Epidermal melanocyte (primary cell): Measurements from ENCODE around the gene MAP1LC3B2.
A peak's percentile ranks its signal among the peaks of the same experiment; 100 is the strongest.

Experiments used
- DNase-seq: peaks from one replicate; pipeline ENCODE4 v3.0.0; 2011; ENCODE audit warnings: low spot score; ENCODE audit not compliant: insufficient read length

MAP1LC3B2 gene

DNA sequence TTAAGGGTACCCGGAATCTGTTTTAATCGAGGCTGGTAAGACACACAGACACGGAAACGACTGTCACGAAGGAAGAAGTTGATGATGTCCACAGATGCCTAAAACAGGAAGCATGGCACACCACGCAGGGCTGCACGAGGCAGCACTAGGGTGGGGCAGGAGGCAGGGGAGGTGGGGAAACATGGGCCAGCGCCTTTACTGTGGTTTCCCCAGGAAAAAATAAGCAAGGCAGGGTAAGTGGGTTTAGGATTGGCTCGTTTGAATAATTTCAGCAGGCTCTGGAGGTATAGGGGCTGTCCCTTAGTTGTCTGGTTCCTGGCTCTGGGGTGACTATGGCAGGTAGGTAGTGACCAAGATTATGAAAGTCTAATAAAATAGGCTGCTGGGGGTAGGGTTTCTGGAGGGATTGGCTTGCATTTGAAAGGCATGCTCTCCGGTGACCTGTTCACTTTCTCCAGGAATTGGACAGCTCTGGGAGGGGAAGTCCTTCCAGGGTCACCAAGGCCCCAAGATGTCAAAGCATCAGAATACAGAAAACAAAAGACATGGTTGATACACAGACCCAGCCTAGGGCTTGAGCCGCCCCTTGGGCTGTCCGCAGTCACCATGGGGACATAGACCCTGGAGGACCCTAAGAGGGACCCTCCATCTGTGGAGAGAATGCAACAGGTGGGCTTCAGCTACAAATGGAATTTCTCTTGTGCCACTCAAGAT is 35.3 kb downstream of the MAP1LC3B2 start:
- DNase-seq = no peak

DNA sequence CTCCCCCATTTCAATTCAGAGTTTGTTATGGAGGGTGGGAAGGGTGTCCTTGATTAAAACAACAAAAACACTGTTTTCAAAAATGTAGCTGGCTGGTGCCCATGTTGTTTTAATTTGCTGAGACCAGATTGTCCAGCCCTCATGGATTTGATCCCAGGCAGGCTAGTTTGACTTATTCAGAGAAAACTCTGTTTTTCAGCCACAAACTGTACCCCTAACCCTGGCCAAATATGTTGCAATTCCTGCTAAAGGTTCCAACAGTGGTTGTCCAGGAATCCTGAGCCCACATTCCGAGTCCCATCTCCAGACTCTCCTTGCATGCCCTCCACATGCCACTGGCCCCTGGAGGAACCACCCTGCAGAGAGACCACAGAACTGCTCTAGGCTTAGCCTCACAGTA is 36.0 kb downstream of the MAP1LC3B2 start:
- peak; percentile 44 for DNase-seq

DNA sequence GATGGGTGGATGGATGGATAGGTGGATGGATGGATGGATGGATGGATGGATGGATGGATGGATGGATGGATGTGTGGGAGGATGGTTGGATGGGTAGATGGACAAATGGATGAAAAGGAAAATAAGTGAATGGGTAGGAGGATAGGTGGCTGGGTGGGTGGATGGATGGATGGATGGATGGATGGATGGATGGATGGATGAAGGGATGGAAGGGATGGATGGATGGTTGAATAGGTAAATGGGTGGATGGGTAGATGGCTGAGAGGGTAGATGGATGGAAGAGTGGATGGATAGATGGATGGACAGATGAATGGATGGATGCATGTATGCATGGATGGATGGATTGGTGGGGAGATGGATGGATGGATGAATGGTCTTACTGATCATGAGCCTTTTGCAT is 36.5 kb downstream of the MAP1LC3B2 start:
- DNase-seq = no peak

DNA sequence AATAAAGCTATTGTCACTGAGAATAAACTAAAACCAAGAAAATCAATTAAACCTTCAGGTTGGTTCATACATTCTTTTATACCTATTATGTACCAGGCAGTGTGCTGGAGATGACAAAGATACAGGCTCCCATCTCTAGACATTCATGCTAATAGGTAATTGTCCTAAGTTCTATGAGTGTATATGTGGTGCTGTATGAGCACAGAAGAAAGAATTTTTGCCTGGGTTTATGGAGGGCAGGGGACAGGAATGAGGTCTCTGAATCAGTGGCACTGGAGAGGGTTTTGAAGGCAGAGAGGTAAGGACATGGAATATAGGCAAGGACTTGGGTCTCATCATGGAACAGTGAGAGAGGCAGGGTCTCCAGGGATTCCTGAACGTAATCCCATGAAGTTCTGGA is 38.7 kb downstream of the MAP1LC3B2 start:
- no peak for DNase-seq

DNA sequence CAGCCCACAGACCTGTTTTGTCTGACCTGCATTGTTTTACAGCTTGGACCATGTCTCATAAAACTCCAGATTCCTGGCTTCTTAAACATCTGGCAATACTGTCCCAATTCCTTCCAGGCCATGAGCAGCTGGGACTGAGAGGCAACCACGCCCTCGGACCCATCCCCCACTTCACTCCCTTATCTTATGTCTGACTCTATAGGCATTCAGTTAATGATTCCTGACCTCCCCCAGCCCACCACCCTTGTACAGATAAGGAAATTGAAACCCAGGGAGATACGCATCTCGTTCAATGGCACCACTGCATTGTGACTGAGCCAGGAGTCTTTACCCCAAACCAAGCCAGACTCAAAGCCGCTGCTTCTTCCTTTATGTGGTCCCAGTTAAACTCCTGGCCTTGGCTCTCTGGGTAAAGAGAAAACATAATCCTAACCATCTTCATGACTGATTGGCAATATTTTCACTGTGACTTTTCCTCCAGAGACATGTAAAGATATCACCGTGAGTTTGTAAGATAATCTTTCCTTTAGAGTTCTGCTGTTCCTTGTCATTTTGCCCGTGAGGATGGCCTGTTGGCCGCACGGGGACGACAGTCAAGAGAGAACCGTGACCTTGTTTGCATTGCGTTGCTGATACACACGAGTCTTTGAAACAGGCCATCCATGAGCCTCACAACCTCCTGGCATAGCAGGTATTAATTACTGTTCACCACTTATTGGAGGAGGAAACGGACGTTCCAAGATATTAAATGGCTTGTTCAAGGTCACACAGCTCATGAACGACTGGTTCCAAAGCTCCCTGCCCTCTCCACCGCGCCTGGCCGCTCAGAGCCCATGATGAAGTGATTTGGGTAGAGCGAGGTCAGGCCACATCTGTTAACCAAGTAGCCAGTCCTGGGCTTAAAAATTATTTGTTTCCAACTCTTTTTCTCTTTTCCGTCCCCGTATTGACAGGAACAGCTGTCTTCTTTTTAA is 39.4 kb downstream of the MAP1LC3B2 start:
- DNase-seq = no peak

DNA sequence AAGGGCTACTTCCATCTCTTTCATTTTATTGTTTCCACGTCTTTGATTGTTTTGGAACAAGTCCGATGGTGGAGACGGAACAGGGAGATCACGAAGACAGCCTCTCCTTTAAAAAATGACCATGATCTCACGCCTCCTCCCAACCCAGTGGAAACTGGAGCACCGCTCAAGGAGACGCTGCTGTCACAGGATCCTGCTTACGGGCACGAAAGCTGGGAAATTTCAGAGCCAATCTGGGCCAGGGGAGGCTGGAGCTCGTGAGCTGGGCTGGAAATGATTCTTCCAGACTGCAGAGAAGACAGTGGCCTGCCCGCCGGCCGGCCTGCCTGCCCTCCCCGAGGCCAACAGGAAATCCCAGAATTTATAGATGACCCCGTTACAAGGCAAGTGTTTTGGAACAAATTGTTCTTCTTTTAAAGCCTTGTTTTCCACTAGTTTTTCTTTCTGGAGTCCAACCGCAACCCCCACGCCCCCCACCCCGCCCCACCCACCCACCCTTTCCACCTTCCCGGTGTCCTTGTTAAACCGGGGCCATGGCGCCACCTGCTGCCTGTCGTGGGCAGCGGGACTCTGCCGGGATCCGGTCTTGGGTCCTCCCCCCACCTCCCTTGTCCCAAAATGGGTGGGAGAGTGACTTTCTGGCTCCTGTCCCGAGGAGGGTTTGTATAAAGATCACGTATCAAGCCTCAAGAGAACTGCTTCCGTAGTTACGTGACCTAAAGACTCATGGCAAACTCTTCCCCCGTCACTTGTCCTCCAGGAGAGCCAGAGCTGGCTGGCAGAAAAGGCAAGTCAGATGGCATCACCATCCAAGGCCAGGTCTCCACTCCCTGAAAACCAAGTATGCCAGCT is 40.3 kb downstream of the MAP1LC3B2 start:
- peak; percentile 76 for DNase-seq

DNA sequence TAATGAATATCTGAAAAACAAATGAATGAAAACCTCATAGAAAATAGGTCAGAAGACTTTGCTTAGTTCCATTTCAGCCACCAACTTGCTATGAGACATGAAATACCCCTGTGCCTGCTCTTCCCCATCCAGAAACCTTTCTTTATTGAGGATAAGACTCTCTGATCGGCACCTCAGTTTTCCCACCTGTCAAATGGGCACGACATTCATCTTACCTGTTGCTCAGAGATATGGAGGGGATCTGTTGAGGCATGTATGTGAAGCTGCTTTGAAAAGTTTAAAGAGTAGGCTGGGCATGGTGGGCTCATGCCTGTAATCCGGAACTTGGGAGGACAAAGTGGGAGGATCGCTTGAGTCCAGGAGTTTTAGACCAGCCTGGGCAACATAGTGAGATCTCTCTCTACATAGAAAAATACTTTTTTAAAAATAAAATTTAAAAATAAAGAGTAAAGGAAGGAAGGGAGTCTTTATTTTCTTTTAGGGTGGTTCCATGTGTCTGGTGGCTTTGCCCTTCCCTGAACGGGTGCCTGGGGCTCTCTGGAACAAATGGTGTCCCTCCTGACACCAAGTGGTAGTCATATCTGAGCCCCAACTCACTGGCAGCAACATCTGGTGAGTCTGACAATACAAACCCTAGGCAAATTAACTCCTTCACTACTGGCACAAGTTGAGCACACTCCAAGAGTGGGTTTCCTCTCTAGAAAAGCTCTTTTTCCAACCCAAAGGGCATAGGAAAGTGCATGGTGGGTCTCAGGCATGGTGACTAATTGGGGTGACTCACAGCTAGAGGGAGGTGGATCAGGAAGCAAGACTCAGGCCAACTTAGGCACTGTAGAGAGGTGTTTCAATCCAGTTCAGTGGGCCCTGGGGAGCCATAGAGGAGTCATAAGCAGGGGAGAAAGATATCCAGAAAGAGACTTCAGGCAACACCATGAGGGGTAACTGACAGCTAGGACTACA is 42.1 kb downstream of the MAP1LC3B2 start:
- DNase-seq = no peak

DNA sequence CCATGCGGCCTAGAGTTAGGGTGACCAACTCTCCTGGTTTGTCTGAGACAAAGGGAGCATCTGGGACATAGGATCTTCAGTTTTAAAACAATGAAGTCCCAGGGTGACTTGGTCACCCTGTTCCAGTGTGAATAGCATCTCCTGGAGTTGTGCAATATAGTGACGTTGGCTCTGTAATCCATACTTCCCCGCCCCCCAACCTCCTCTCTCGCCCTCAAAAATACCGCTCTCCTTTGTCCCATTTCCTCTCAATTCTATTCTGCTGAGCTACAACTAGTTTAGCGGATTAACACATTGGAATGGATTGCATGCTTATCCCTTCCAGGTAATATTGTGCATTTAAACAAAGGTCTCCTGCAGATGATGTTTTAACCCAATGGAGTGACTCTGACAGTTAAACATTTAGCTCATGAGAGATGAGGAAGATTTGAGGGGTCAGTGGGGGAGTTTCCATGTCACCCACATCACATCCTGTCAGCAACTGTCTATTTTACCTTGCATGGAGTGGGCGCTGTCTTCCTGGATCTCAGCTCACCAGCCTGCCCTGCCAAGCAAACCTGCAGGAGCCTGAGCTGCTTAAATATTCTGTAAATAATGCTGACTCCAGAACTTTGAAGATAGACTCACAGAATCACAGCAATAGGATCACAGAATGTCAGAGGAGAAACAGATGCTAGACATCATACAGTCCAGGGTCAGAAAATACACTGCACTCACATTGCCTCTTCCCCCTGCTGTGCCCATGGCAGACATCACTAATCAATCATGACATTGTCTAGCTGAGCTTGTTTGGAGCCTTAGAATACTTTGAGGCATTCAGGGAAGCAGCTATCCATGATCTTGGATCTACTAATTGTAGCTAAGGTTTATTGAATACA is 43.0 kb downstream of the MAP1LC3B2 start:
- no peak for DNase-seq

DNA sequence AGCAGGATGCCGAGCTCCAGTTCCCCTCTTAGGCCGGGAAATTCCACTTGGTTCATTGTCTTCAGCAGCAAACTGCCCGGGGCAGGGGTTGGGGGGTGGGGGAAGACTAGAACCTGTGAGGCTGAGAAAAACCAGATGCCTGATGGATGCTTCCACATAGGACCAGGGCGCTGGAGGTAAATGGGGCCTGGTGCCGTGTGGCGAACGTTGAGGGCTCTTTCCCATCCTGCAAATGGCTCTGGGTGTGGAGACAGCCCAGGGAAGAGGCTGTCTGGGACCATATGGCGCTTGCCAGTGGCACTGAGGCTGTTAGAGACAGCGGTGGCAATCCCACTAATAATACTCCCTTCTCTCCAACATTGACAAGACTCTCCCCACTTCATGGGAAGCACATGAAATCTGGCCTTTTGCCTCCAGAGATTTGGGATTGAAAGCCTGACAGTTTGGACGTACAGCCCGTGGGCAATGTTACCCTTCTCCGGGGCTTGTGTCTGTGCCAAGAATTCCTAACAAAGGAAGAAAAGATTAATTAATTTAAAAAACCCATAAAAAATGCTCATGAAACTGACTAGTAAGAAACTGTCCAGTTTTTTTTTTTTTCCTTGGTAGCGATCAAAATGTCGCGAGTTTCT is 44.5 kb downstream of the MAP1LC3B2 start:
- no peak for DNase-seq

DNA sequence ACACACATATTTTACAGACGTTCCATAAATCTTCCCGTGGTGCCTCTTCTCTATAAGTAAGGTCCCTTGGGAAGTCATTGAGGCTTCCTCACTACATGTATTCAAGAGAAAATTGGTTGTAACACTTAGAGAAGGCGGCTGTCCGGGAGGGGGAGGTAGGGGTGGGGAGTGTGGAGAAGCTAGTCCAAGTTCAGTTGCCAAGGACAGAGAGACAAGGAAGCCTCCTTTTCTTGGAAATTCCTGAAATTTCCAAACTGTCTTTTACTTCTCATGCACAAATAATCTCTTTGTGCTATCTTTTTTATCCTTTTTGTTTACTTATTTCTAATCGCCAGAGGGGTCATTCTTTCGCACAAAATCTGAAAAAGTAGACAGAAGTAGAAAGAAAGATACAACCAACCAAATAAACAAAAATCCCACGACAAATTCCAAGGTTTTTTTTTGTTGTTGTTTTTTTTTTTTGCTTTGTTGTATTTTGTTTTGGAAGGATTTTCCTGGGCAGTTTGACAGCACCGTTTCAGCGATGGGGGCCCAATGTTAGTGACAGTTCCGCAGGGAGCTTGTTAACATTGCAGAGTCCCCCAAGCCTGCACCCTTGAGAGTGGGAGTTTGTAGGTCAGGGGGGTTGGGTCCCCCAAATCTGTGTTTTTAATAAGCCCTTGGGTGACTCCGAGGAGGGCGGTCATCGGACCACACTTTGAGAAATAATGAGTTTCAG is 45.2 kb downstream of the MAP1LC3B2 start:
- peak; percentile 51 for DNase-seq

DNA sequence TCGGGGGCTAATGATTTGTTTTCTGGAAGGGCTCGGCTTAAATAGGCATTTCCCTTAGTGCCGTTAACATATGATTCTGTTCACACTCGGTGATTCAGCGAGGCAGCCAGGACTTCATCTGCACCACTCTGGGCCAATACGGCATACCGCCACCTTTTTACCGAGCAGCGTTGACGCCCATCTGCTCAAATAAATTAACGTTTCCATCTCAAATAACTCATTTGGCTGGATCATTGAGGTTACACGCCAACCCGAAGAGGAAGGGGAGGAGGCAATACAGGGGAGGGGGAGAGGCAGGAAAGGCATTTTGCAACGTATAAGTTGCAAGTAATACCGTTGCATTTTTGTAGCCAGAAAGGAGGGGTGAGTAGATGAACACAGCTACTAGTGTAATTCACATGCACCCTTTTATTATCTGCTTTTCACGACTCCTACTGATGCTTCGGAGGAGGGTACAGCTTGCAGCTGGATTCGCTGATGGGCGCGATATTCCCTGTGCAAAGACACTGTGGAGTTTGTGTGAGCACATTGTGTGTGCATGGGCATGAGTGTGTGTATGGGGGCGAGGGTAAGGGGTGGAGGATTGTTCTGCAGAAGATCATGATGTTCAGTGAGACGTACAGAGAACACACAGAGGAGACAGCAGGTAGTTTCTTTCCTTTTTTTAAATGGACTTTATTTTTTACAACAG is 45.9 kb downstream of the MAP1LC3B2 start:
- no peak for DNase-seq

DNA sequence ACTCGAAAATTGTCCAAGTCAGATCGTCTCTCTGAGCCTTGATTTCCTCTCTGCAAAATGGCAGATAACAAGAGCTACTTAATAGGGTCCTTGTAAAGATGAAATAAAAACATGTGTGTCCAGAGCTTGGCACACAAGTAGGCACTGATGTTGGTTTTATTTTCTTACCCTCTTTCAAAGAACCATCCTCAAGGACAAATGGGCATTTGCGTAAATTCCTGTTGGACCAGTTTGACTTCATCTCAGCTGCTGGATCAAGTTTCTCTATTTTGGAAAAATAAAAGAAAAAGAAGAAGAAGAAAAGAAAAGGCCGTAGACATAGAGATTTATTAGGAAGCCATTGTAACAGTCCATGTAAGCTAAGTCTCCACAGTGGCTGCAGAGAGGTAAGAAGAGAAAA is 47.2 kb downstream of the MAP1LC3B2 start:
- no peak for DNase-seq

DNA sequence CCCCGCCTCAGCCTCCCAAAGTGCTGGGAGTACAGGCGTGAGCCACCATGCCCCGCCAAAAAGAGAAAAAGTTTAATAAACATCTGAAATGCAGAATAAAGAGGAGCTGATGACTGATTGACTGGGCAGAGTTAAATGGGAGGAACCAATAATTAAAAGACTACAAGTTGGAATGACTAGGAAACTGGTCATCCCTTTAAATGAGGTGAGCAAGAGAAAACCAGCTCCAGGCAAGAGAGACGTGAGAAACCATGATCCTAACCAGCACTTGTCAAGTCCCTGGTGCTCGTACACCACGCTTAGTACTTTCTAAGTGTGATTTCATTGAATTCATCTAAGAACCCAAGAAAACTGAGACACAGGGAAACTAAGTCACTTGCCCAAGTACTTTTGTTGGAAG is 47.9 kb downstream of the MAP1LC3B2 start:
- DNase-seq = no peak

DNA sequence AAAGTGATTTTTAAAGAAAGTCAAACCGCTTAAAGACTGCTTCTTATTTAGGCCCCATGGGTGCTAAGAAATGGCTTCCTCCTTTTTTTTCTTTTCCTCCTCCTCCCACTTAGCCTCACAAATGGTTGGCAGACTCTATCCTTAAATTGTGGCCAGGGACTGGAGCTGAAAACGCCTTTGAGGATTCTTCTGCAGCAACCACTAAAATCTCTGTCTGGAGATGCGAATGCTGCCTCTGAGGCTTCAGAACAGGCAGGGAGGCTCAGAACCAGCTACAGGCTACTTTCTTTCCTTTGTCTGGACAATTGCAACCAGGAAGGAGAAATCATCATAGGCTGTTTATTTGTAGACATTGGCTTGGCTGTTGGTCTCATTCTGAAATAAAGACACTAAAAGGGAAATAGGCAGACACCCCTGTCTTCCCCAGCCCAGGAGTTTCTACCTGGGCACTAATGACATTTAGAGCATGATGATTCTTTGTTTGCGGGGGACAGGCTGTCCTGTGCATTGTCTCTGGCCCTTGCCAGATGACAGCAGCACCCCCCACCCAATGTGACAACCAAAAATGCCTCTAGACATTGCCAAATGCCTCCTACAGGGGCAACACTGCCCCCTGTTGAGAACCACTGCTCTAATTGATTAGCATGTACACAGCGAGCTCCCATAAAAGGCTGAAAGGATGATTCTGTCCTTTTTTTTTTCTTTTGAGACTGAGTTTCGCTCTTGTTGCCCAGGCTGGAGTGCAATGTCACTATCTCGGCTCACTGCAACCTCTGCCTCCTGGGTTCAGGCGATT is 50.3 kb downstream of the MAP1LC3B2 start:
- no peak for DNase-seq

DNA sequence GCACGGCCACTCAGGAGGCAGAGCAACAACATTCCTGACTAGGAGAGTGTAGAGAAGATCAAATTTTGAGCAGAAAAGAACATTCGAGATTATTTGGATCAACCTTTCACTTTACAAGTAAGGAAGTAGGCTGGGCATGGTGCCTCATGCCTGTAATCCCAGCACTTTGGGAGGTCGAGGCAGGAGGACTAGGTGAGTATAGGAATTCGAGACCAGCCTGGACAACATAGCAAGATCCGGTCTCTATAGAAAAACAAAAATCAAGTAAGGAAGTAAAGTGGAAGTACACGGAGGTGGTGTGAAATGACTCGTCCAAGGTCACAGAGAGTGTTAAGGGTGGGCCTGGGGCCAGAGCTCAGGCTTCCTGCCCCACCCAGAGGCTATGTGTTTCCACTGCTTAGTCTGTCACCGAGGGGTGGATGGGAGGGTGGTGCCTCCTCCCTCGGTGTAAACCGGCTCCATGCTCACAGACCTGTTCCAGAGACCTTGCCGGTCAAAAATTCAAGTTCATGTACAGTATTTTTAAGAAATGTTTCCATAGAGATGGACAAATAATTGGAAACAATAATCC is 51.9 kb downstream of the MAP1LC3B2 start:
- no peak for DNase-seq

DNA sequence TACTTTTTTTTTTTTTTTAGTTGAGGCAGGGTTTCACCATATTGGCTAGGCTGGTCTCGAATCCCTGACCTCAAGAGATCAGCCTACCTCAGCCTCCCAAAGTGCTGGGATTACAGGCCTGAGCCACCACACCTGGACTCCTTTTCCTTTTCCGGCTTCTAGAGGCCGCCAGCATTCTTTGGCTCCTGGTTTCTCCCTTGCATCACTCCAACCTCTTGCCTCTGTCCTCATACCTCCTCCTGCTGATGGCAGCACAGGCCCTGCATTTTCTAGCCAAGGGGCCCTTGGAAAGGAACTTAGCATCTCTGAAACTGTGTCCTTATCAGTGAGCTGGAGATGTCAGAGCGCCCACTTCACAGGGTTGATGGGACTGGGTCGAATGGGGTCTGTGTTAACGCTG is 53.3 kb downstream of the MAP1LC3B2 start:
- no peak for DNase-seq

DNA sequence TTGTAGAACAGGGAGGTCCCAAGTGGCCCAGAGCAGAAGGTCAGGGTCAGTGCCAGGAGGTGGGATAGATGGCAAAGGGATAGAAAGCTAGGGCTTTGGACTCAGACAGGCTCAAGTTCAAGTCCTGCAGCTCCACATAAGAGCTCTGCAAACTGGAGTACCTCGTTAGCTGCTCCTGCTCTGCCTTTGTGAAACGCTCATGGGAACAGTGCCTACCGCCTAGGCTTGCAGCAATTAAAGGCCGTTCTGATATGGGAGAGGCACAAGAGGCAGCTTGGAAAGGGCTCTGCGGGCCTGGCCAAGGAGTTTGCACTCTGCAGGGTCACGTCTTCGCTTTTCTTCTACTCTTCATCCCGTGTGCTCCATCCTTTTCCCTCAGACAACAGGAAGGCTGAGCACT is 54.1 kb downstream of the MAP1LC3B2 start:
- DNase-seq = no peak
